Measurements from ENCODE around the gene C2orf42. TPM values are rescaled to one million over a fixed set of nuclear protein-coding genes. Genes with fewer than 3 reads are reported as not detected.
"Not testable (repeated sequence)": the region's sequence is repeated elsewhere in the genome, so short reads cannot be mapped to it uniquely, and the experiment has no call there.

C2orf42 gene
- total and polyA plus RNA-seq, 4 donors = 8.1 to 20.6 (median 13.7) TPM

- Histone ChIP-seq H3K9me3 (ENCODE audit: control insufficient read depth in 4 of 4, low read length in 3 of 4) (no peaks in the 10 kb centered on the region), H3K4me1 (ENCODE audit: control insufficient read depth in 4 of 4, insufficient read depth in 4 of 4, low read length in 3 of 4) (no peaks in the 10 kb centered on the region), H3K9ac (ENCODE audit: low read depth in 1 of 2, low read length in 2 of 2) (no peak overlapping the region), H3K4me3 (ENCODE audit: low read depth in 1 of 3, low read length in 3 of 3) (no peak overlapping the region), H3K27me3 (ENCODE audit: control insufficient read depth in 4 of 4, insufficient read depth in 4 of 4, low read length in 3 of 4) (no peaks in the 10 kb centered on the region), H3K27ac (ENCODE audit: low read depth in 1 of 2, low read length in 2 of 2) (no peak overlapping the region), H3K36me3 (ENCODE audit: control insufficient read depth in 4 of 4, insufficient read depth in 3 of 4, low read depth in 1 of 4, low read length in 3 of 4) (peaks cover 4 to 30% (median 21%) of the 10 kb centered on the region in 4 donors)
- 96% methylated on average over 6 of the region's 6 CpGs for WGBS
- TF ChIP-seq RXRA (IDR thresholded peaks at IDR 0.05) = no peak
- no peak for TF ChIP-seq HNF4A (conservative IDR thresholded peaks at IDR 0.05)
- no peak for TF ChIP-seq EGR1 (IDR thresholded peaks at IDR 0.05; ENCODE audit: low read depth in 2 of 2)
- TF ChIP-seq JUND (IDR thresholded peaks at IDR 0.05) = no peak
- TF ChIP-seq FOXA1 (IDR thresholded peaks at IDR 0.05) = no peak
- TF ChIP-seq RAD21 (IDR thresholded peaks at IDR 0.05) = no peak
- TF ChIP-seq SP1 (IDR thresholded peaks at IDR 0.05) = no peak
- TF ChIP-seq TAF1 (conservative IDR thresholded peaks at IDR 0.05) = no peak
- TF ChIP-seq NR2F2 (IDR thresholded peaks at IDR 0.05) = no peak
- no peak for TF ChIP-seq CTCF (IDR thresholded peaks at IDR 0.05; ENCODE audit: low read depth, low read length, missing input control)
- no peak for TF ChIP-seq GABPA (IDR thresholded peaks at IDR 0.05 in 1 of 2, conservative IDR thresholded peaks at IDR 0.05 in 1 of 2)
- DNase-seq (ENCODE audit: low spot score) = no peak
These were observed 30.3 kb downstream of the C2orf42 start for GRCh38 chr2:70160545-70160944.

- 95% methylated on average over 19 of the region's 19 CpGs for WGBS
- H3K27me3 ChIP-seq (ENCODE audit: control insufficient read depth in 4 of 4, insufficient read depth in 4 of 4, low read length in 3 of 4); H3K4me1 ChIP-seq (ENCODE audit: control insufficient read depth in 4 of 4, insufficient read depth in 4 of 4, low read length in 3 of 4); H3K9ac ChIP-seq (ENCODE audit: low read depth in 1 of 2, low read length in 2 of 2); H3K9me3 ChIP-seq (ENCODE audit: control insufficient read depth in 4 of 4, low read length in 3 of 4); H3K4me3 ChIP-seq (ENCODE audit: low read depth in 1 of 3, low read length in 3 of 3); DNase-seq (ENCODE audit: low spot score); H3K27ac ChIP-seq (ENCODE audit: low read depth in 1 of 2, low read length in 2 of 2): not testable (repeated sequence)
- peaks cover 6 to 10% (median 8%) of the 10 kb centered on the region in 4 donors for H3K36me3 ChIP-seq (ENCODE audit: control insufficient read depth in 4 of 4, insufficient read depth in 3 of 4, low read depth in 1 of 4, low read length in 3 of 4)
These were observed 41.6 kb downstream of the C2orf42 start for GRCh38 chr2:70149130-70149686.

- not testable (repeated sequence) for DNase-seq (ENCODE audit: low spot score); H3K9me3 ChIP-seq (ENCODE audit: control insufficient read depth in 4 of 4, low read length in 3 of 4)
- WGBS = 97% methylated on average over 25 of the region's 25 CpGs
These were observed 42.5 kb downstream of the C2orf42 start for GRCh38 chr2:70148211-70148760.

More at GRCh38 chr2:70148211-70148760, 42.5 kb downstream of the C2orf42 start:
- H3K36me3 ChIP-seq (ENCODE audit: control insufficient read depth in 4 of 4, insufficient read depth in 3 of 4, low read depth in 1 of 4, low read length in 3 of 4) = peaks cover 6 to 10% (median 8%) of the 10 kb centered on the region in 4 donors
- not testable (repeated sequence) for H3K27ac ChIP-seq (ENCODE audit: low read depth in 1 of 2, low read length in 2 of 2); H3K9ac ChIP-seq (ENCODE audit: low read depth in 1 of 2, low read length in 2 of 2); H3K4me1 ChIP-seq (ENCODE audit: control insufficient read depth in 4 of 4, insufficient read depth in 4 of 4, low read length in 3 of 4); H3K27me3 ChIP-seq (ENCODE audit: control insufficient read depth in 4 of 4, insufficient read depth in 4 of 4, low read length in 3 of 4); H3K4me3 ChIP-seq (ENCODE audit: low read depth in 1 of 3, low read length in 3 of 3)

Measured in liver (tissue), 9 donors.